Measurements from ENCODE around the gene SLC39A11. TPM values are rescaled to one million over a fixed set of nuclear protein-coding genes. Genes with fewer than 3 reads are reported as not detected.

The SLC39A11 gene
- total RNA-seq, 1 experiment from 2014 or later, result 18.9 TPM

DNA sequence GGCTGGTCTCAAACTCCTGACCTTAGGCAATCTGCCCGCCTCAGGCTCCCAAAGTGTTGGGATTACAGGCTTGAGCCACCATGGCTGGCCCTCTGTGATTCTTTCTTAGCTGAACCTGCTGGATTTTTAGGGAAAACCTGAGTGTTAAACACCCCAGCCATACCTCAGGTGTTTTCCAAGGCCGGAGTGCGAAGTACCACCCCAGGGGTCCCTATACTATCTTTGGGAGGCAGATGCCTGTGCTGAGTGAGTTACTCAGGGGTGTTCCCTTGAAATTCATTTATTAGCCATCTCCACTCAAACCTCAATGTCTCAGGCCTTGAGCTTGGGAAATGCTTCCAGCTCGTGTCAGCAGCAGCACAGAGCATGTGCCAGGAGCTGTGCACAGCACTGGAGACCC, 432.7 kb downstream of the SLC39A11 start (continued):
- TF ChIP-seq, protein P1, sequence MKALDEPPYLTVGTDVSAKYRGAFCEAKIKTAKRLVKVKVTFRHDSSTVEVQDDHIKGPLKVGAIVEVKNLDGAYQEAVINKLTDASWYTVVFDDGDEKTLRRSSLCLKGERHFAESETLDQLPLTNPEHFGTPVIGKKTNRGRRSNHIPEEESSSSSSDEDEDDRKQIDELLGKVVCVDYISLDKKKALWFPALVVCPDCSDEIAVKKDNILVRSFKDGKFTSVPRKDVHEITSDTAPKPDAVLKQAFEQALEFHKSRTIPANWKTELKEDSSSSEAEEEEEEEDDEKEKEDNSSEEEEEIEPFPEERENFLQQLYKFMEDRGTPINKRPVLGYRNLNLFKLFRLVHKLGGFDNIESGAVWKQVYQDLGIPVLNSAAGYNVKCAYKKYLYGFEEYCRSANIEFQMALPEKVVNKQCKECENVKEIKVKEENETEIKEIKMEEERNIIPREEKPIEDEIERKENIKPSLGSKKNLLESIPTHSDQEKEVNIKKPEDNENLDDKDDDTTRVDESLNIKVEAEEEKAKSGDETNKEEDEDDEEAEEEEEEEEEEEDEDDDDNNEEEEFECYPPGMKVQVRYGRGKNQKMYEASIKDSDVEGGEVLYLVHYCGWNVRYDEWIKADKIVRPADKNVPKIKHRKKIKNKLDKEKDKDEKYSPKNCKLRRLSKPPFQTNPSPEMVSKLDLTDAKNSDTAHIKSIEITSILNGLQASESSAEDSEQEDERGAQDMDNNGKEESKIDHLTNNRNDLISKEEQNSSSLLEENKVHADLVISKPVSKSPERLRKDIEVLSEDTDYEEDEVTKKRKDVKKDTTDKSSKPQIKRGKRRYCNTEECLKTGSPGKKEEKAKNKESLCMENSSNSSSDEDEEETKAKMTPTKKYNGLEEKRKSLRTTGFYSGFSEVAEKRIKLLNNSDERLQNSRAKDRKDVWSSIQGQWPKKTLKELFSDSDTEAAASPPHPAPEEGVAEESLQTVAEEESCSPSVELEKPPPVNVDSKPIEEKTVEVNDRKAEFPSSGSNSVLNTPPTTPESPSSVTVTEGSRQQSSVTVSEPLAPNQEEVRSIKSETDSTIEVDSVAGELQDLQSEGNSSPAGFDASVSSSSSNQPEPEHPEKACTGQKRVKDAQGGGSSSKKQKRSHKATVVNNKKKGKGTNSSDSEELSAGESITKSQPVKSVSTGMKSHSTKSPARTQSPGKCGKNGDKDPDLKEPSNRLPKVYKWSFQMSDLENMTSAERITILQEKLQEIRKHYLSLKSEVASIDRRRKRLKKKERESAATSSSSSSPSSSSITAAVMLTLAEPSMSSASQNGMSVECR (CRISPR knock-in tag; IDR thresholded peaks at IDR 0.05; ENCODE audit: borderline replicate concordance), result no peak
- no peak for TF ChIP-seq JAZF1 (CRISPR knock-in tag; IDR thresholded peaks at IDR 0.05)
- no peak for TF ChIP-seq ZNF416 (CRISPR knock-in tag; IDR thresholded peaks at IDR 0.05)
- no peak for TF ChIP-seq SP1 (CRISPR knock-in tag; conservative IDR thresholded peaks at IDR 0.05)
- TF ChIP-seq GRHL2 (CRISPR knock-in tag; IDR thresholded peaks at IDR 0.05; ENCODE audit: insufficient replicate concordance, severe bottlenecking), result no peak
- no peak for TF ChIP-seq TP53 (CRISPR knock-in tag; IDR thresholded peaks at IDR 0.05)
- TF ChIP-seq, protein P2, sequence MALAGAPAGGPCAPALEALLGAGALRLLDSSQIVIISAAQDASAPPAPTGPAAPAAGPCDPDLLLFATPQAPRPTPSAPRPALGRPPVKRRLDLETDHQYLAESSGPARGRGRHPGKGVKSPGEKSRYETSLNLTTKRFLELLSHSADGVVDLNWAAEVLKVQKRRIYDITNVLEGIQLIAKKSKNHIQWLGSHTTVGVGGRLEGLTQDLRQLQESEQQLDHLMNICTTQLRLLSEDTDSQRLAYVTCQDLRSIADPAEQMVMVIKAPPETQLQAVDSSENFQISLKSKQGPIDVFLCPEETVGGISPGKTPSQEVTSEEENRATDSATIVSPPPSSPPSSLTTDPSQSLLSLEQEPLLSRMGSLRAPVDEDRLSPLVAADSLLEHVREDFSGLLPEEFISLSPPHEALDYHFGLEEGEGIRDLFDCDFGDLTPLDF (CRISPR knock-in tag; IDR thresholded peaks at IDR 0.05), result no peak
- TF ChIP-seq ZNF671 (CRISPR knock-in tag; IDR thresholded peaks at IDR 0.05), result no peak
- no peak for TF ChIP-seq ESRRA (CRISPR knock-in tag; IDR thresholded peaks at IDR 0.05; ENCODE audit: borderline replicate concordance)
- TF ChIP-seq, protein P3, sequence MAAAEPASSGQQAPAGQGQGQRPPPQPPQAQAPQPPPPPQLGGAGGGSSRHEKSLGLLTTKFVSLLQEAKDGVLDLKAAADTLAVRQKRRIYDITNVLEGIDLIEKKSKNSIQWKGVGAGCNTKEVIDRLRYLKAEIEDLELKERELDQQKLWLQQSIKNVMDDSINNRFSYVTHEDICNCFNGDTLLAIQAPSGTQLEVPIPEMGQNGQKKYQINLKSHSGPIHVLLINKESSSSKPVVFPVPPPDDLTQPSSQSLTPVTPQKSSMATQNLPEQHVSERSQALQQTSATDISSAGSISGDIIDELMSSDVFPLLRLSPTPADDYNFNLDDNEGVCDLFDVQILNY (CRISPR knock-in tag; IDR thresholded peaks at IDR 0.05), result no peak
- TF ChIP-seq, protein P4, sequence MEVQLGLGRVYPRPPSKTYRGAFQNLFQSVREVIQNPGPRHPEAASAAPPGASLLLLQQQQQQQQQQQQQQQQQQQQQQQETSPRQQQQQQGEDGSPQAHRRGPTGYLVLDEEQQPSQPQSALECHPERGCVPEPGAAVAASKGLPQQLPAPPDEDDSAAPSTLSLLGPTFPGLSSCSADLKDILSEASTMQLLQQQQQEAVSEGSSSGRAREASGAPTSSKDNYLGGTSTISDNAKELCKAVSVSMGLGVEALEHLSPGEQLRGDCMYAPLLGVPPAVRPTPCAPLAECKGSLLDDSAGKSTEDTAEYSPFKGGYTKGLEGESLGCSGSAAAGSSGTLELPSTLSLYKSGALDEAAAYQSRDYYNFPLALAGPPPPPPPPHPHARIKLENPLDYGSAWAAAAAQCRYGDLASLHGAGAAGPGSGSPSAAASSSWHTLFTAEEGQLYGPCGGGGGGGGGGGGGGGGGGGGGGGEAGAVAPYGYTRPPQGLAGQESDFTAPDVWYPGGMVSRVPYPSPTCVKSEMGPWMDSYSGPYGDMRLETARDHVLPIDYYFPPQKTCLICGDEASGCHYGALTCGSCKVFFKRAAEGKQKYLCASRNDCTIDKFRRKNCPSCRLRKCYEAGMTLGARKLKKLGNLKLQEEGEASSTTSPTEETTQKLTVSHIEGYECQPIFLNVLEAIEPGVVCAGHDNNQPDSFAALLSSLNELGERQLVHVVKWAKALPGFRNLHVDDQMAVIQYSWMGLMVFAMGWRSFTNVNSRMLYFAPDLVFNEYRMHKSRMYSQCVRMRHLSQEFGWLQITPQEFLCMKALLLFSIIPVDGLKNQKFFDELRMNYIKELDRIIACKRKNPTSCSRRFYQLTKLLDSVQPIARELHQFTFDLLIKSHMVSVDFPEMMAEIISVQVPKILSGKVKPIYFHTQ (CRISPR knock-in tag; IDR thresholded peaks at IDR 0.05), result no peak
- TF ChIP-seq CBFB (CRISPR knock-in tag; IDR thresholded peaks at IDR 0.05; ENCODE audit: low read depth), result no peak
- TF ChIP-seq, protein P5, sequence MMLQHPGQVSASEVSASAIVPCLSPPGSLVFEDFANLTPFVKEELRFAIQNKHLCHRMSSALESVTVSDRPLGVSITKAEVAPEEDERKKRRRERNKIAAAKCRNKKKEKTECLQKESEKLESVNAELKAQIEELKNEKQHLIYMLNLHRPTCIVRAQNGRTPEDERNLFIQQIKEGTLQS (CRISPR knock-in tag; conservative IDR thresholded peaks at IDR 0.05), result no peak
- TF ChIP-seq ZNF317 (CRISPR knock-in tag; IDR thresholded peaks at IDR 0.05; ENCODE audit: borderline replicate concordance, low read depth), result no peak
- no peak for TF ChIP-seq HMGA2 (CRISPR knock-in tag; IDR thresholded peaks at IDR 0.05)
- TF ChIP-seq PRRX2 (CRISPR knock-in tag; IDR thresholded peaks at IDR 0.05), result no peak

DNA sequence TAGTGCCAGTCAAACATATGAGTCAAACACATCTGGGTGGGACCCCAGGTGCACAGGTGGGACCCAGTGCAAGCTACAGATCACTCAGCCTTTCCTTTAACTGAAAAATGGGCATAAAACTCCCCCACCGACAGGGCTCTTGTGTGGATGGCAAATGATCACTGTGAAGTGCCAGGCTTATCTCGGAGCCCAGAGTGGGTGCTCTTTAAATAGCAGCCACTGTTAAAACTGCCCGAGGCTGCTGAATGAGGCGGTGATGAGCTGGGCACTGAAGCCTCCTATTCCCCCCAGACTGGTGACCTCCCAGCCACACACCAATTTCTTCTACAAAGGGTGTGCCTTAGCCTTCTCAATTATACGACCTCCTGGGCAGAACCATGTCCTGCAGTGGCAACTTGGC, 433.8 kb downstream of the SLC39A11 start:
- no peak for TF ChIP-seq CREB1 (CRISPR knock-in tag; IDR thresholded peaks at IDR 0.05)
- no peak for TF ChIP-seq SOX15 (CRISPR knock-in tag; IDR thresholded peaks at IDR 0.05)
- TF ChIP-seq, protein P6, sequence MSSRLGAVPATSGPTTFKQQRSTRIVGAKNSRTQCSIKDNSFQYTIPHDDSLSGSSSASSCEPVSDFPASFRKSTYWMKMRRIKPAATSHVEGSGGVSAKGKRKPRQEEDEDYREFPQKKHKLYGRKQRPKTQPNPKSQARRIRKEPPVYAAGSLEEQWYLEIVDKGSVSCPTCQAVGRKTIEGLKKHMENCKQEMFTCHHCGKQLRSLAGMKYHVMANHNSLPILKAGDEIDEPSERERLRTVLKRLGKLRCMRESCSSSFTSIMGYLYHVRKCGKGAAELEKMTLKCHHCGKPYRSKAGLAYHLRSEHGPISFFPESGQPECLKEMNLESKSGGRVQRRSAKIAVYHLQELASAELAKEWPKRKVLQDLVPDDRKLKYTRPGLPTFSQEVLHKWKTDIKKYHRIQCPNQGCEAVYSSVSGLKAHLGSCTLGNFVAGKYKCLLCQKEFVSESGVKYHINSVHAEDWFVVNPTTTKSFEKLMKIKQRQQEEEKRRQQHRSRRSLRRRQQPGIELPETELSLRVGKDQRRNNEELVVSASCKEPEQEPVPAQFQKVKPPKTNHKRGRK (CRISPR knock-in tag; IDR thresholded peaks at IDR 0.05; ENCODE audit: borderline replicate concordance), result no peak
- TF ChIP-seq ZNF423 (CRISPR knock-in tag; IDR thresholded peaks at IDR 0.05), result no peak
- TF ChIP-seq MYBL2 (CRISPR knock-in tag; IDR thresholded peaks at IDR 0.05), result no peak
- no peak for TF ChIP-seq SMAD3 (CRISPR knock-in tag; IDR thresholded peaks at IDR 0.05; ENCODE audit: borderline replicate concordance)
- TF ChIP-seq, protein P5 (CRISPR knock-in tag; conservative IDR thresholded peaks at IDR 0.05), result no peak
- no peak for TF ChIP-seq GRHL2 (CRISPR knock-in tag; IDR thresholded peaks at IDR 0.05; ENCODE audit: insufficient replicate concordance, severe bottlenecking)
- TF ChIP-seq SP1 (CRISPR knock-in tag; conservative IDR thresholded peaks at IDR 0.05), result no peak
- peaks cover 11% of the 10 kb centered on the region for H3K4me1 Mint-ChIP-seq
- H3K9me3 Mint-ChIP-seq, result no peaks in the 10 kb centered on the region
- DNase-seq (ENCODE audit: low spot score) (no peak), ATAC-seq (no peak)
- no peak overlapping the region for H3K4me3 Mint-ChIP-seq
- H3K27me3 Mint-ChIP-seq (ENCODE audit: low read depth), result no peaks in the 10 kb centered on the region
- ChIA-PET CTCF (interaction anchor here (3.1 to 5.0 kb wide), 2 partner anchors 98 to 102 kb away, joined by 14 to 32 read pairs; no protein-coding TSS in a partner anchor), POLR2A (no interaction called here)
- no peak overlapping the region for H3K27ac Mint-ChIP-seq
- H3K36me3 Mint-ChIP-seq, result no peaks in the 10 kb centered on the region
